Glomerular visceral epithelial cell (primary cell): ENCODE data around the gene SPECC1.
"Not testable (repeated sequence)": the region's sequence is repeated elsewhere in the genome, so short reads cannot be mapped to it uniquely, and the experiment has no call there.

Experiments used
- DNase-seq: peaks from one replicate; pipeline ENCODE4 v3.0.0-alpha.2; 2016; ENCODE audit errors: extremely low spot score

SPECC1 gene

DNA sequence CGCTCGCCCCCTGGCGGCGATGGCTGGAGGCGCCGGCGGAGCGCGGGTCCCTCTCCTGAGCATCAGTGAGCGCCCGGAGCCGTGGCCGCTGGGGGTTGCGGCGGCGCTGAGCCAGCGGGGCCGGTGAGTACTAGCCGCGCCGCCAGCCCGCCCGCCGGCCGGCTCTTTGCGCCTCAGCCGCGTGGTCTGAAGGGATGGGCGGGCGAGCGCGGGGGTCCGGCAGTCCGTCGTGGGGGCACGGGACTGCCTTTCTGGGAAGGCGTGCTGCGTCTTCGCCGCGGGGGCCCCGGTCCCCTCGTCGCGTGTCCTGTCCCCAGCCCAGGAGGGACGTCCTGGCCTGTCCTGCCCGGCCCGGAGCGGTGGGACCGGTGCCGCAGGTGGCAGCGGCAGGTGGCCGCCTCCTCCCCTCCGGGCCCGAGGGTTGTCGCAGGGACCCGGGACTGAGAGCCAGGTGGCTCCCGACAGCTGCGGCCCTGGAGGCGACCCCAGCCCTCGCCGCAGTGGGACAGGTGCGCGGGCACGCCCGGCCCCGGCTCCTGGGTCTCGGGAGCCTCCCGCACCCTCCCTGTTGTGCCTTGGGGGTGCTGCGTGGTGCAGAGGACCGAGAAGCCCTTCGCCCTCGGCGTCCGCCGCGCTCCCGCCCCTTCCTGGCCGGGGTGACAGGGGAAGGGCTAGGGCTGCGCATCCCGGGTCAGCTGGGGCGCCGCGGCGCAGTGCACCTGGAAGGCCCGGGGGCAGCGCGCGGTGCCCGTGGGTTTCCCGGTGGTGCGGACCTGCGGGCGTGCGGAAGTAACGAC is at the start of gene SPECC1:
Gene SPECC1, plus strand, starts transcription at position 58 of the 797 bp plus-strand sequence. CDS start 87,293 bp downstream, outside the sequence.
- DNase-seq: peak; percentile 82

DNA sequence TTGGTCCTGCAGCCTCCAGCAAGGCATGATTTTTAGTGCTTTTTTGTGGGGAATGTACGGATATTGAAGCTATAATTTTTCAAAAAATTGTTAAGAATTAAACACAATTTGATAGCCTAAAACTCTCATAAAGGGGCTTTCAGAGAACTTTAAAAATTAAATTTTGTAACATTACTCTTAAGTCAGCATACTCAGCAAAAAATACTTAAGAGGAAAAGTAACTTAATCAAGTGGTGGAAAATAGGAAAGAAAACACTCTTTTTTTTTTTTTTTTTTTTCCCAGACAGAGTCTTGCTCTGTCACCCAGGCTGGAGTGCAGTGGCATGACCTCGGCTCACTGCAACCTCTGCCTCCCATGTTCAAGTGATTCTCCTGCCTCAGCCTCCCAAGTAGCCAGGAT is 46.2 kb upstream of the SPECC1 start:
- not testable (repeated sequence) for DNase-seq

DNA sequence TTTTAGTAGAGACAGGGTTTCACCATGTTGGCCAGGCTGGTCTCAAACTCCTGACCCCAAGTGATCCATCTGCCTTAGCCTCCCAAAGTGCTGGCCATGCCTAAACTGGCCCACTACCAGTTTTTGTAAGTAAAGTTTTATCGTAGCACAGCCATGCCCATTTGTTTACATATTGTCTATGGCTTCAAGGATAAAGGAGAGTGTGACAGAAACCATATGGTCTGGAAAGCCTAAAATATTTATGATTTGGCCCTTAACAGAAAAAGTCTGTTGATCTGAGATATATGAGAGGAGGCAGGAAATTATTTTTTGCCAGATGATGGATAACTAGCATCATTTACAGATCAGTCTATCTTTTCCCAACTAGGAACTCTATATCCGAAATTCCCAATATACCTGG is 36.0 kb upstream of the SPECC1 start:
- DNase-seq: no peak

GRCh38 chr17:19975601-19976000 is 33.6 kb upstream of the SPECC1 start:
- no peak for DNase-seq

- peak; percentile 85 for DNase-seq
These were observed 31.6 kb upstream of the SPECC1 start, which contains the start of gene AKAP10 for GRCh38 chr17:19977293-19978208. Gene AKAP10, minus strand, starts transcription at chr17:19977828. Its CDS starts 149 bp downstream, at chr17:19977679.

DNA sequence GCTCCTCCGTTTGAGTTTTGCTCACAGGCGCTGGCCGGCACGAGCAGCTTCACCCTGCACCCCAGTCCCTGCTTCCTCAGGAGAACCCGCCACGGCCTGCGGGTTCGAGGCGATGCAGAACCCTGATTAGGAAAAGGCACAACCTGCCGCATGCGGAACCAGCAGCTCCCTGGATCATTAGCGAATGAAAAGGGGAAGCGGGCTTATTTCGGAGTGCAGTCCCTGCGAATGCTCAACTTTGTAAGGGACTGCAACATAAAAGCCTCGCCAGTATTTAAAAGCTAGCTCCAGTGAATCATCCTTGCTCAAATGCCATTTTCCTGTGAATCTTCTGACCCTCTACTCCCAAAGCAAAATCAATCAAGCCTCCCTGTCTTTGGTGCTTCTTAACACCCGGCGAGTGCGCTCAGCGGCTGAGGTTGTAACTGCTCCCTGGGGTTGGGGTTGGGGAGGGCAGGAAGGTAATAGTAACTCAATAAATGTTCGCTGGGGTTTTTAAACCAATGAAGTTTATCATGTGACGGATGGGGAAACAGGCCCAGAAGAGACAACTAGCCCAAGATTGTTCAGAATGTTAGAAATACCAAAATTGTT is 30.9 kb upstream of the SPECC1 start:
- DNase-seq: no peak

GRCh38 chr17:19978805-19979211 is 30.4 kb upstream of the SPECC1 start:
- no peak for DNase-seq

- no peak for DNase-seq
These were observed 29.0 kb upstream of the SPECC1 start for GRCh38 chr17:19979917-19980770.

- no peak for DNase-seq
These were observed 22.0 kb upstream of the SPECC1 start for GRCh38 chr17:19986941-19987861.

GRCh38 chr17:19987897-19988296 is 21.3 kb upstream of the SPECC1 start:
- no peak for DNase-seq

- peak; percentile 14 for DNase-seq
These were observed 17.8 kb upstream of the SPECC1 start for GRCh38 chr17:19991252-19991885.

DNA sequence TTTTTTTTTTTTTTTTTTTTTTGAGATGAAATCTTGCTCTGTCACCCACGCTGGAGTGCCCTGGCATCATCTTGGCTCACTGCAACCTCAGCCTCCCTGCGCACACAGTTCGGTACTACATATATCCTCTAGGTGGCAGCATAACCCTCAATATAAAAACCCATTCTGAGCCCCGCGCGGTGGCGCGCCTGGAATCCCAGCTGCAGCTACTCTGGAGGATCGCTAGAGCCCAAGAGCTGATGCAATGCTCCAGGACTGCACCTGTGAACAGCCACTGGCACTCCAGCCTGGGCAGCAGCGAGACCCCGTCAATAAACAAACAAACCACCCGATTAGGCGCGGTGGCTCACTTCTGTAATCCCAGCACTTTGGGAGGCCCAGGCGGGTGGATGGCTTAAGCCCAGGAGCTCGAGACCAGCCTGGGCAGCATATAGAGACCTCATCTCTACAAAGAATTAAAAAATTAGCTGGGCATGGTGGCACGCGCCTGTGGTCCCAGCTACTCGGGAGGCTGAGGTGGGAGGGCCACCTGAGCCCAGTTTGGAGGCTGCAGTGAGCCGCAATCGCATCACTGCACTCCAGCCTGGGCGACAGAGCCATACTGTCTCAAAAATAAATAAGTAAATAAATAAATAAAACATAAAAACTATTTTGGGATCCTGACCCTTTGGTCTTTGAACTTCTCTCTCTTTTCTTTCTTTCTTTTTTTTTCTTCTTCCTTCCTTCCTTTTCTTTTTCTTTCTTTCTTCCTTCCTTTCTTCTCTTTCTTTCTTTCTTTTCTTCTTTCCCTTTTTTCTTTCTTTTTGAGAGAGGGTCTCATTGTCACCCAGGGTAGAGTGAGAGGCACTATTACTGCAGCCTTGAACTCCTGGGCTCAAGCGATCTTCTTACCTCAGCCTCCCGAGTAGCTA is 16.1 kb upstream of the SPECC1 start:
- DNase-seq: peak; percentile 89

DNA sequence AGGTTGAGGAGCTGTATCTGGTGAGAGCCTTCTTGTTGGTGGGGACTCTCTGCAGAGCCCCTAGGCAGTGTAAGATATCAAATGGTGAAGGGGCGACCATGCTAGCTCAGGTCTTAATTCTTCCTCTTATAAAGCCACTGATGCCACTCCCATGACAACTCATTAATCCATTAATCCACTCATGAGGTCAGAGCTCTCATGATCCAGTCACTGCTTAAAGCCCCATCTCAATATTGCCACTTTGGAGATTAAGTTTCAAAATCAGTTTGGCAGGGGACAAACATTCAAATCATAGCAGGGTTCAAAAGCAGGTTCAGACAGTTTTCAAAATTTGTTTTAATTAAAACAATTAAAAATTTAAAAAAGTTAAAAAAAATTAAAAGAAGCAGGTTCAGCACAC is 13.1 kb upstream of the SPECC1 start:
- DNase-seq: no peak

DNA sequence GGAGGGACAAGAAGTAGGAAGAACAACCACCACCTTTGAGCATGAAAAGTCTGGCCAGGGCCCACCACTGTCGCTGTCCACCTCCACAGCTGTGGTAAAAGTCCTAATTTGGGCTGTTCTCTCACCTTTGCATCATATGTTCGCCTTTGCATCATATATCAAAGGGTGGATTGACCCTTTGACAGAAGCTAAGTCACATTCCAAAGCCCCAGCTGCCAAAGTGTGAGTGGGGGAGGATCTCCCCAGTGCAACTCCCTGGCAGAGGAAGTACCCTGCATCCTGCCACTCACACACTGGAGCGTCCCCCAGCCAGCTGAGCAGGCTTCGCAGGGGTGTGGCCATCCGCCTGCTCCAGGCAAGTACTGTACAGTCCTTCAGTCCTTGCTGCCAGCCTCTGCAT is 12.7 kb upstream of the SPECC1 start:
- DNase-seq: no peak

DNA sequence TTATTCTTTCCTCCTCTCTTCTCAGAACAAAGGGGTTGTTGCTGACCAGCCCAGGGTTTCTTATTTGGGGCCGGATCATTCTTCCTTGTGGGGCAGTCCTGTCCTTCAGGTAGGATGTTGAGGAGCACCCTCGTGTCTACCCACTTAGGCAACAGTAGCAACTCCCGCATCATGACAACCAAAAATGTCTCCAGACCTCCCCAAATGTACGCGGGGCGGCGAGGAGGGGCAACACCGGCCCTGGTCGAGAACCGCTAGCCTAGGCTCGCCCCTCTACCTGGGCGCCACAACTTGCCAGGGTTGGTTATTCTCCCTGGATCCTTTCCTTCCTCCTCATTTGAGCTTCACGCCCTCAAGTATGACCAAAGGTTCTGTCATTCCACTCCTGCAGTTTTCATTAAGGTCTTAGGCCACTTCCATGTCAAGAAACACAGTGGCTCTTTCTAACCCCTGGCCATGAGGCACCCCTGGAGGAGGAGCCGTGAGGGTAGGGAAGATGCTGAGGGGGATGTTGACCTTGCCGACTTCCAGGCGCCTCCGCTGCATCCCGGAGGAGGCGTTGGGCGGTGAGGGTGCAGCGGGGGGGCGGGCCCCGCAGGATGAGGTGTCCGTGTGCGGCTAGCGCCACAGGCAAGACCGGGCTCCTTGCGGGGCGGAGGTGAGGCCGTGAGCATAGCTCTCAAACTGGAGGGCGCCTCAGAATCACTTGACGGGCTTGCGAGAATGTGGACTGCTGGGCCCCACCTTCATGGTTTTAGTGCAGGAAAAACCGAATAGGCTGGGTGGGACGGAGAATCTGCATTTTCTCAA is 712 bp upstream of the SPECC1 start:
- peak; percentile 13 for DNase-seq

DNA sequence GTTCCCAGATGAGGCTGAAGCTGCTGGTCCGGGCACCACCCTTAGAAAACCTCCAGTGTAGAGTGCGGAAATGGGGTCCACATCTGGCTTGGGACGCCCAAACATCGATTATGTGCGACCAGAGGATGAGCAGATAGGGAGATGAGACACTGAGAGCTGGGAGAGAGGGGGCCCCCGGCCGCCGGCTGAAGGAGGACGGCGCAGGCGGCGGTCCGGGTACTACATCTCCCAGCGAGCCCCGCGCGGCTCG is 182 bp upstream of the SPECC1 start:
- DNase-seq: no peak

- DNase-seq: peak; percentile 48
These were observed 1.1 kb downstream of the SPECC1 start for GRCh38 chr17:20010099-20010863.
